ENCODE measurements around the gene LHX3.
"Not testable (repeated sequence)": the region's sequence is repeated elsewhere in the genome, so short reads cannot be mapped to it uniquely, and the experiment has no call there.

Gene LHX3

GRCh38 chr9:136241542-136241941 is 36.6 kb upstream of the LHX3 start:
- DNase-seq (ENCODE audit: low read depth in 2 of 2) = no peak

- no peak for DNase-seq (ENCODE audit: low read depth in 2 of 2)
Measured at GRCh38 chr9:136240941-136241340, 36.0 kb upstream of the LHX3 start.

- DNase-seq (ENCODE audit: low read depth in 2 of 2) = no peak
Measured at GRCh38 chr9:136239983-136240330, 35.0 kb upstream of the LHX3 start.

GRCh38 chr9:136239135-136239982 is 34.4 kb upstream of the LHX3 start:
- DNase-seq (ENCODE audit: low read depth in 2 of 2) = no peak

GRCh38 chr9:136238342-136238732 is 33.4 kb upstream of the LHX3 start:
- no peak for DNase-seq (ENCODE audit: low read depth in 2 of 2)

GRCh38 chr9:136237486-136238341 is 32.8 kb upstream of the LHX3 start:
- DNase-seq (ENCODE audit: low read depth in 2 of 2) = no peak

- DNase-seq (ENCODE audit: low read depth in 2 of 2) = not testable (repeated sequence)
Measured at GRCh38 chr9:136236471-136237410, 31.8 kb upstream of the LHX3 start.

- DNase-seq (ENCODE audit: low read depth in 2 of 2) = no peak
Measured at GRCh38 chr9:136235709-136236455, 31.0 kb upstream of the LHX3 start.

GRCh38 chr9:136235171-136235570 is 30.2 kb upstream of the LHX3 start:
- no peak for DNase-seq (ENCODE audit: low read depth in 2 of 2)

GRCh38 chr9:136234597-136234996 is 29.7 kb upstream of the LHX3 start:
- no peak for DNase-seq (ENCODE audit: low read depth in 2 of 2)

- DNase-seq (ENCODE audit: low read depth in 2 of 2) = no peak
Measured at GRCh38 chr9:136233868-136234267, 28.9 kb upstream of the LHX3 start.

- no peak for DNase-seq (ENCODE audit: low read depth in 2 of 2)
Measured at GRCh38 chr9:136233411-136233810, 28.5 kb upstream of the LHX3 start.

GRCh38 chr9:136232969-136233368 is 28.0 kb upstream of the LHX3 start:
- no peak for DNase-seq (ENCODE audit: low read depth in 2 of 2)

GRCh38 chr9:136231478-136232297 is 26.8 kb upstream of the LHX3 start:
- no peak for DNase-seq (ENCODE audit: low read depth in 2 of 2)

- no peak for DNase-seq (ENCODE audit: low read depth in 2 of 2)
Measured at GRCh38 chr9:136230773-136231172, 25.8 kb upstream of the LHX3 start.

- DNase-seq (ENCODE audit: low read depth in 2 of 2) = no peak
Measured at GRCh38 chr9:136230365-136230764, 25.4 kb upstream of the LHX3 start.

- no peak for DNase-seq (ENCODE audit: low read depth in 2 of 2)
Measured at GRCh38 chr9:136229096-136230065, 24.5 kb upstream of the LHX3 start.

GRCh38 chr9:136228107-136228875 is 23.4 kb upstream of the LHX3 start:
- no peak for DNase-seq (ENCODE audit: low read depth in 2 of 2)

All from activated CD8-positive, alpha-beta memory T cell treated with anti-CD3 and anti-CD28 coated beads for 4 hours (primary cell).